Measurements from ENCODE around the gene MBOAT2.

GRCh38 chr2:9018534-9018933, 15.1 kb upstream of the MBOAT2 start:
- TF ChIP-seq CTCF (IDR thresholded peaks at IDR 0.05) (no peak), POLR2A (IDR thresholded peaks at IDR 0.05) (no peak)
